K562 (cell line): ENCODE data around the gene POLR1A. TPM values are rescaled to one million over a fixed set of nuclear protein-coding genes. Genes with fewer than 3 reads are reported as not detected.

Source experiments
- CBX3 ChIP-seq, 2 experiments: IDR thresholded peaks; 1 replicate in 1 of 2; 2 replicates in 1 of 2; pipeline ENCODE4 v1.6.1; 2012; ENCODE audit warnings: inconsistent platforms in 2 of 2, low read length in 2 of 2, borderline replicate concordance in 1 of 2, control low read depth in 1 of 2
- EGR1 ChIP-seq: fragments of 450-650 bp; conservative IDR thresholded peaks from 2 replicates; pipeline ENCODE4 v1.6.1; 2017; ENCODE audit warnings: mild to moderate bottlenecking
- ESRRA ChIP-seq: fragments of 450-650 bp; IDR thresholded peaks from 2 replicates; pipeline ENCODE4 v1.6.1; 2014; ENCODE audit warnings: low read depth, mild to moderate bottlenecking, moderate library complexity, borderline replicate concordance
- FOXA3 ChIP-seq, 2 experiments: fragments of 450-650 bp in 1 of 2; sonication (generic) in 1 of 2; formaldehyde crosslinking; IDR thresholded peaks in 1 of 2; conservative IDR thresholded peaks in 1 of 2; 2 replicates each; pipeline versions ENCODE4 v1.4.0 to v1.8.0; 2020 to 2022; ENCODE audit warnings: mild to moderate bottlenecking in 2 of 2, missing genetic modification reagents in 1 of 2
- HDAC1 ChIP-seq, 2 experiments: fragments of 450-650 bp; IDR thresholded peaks; 2 replicates each; pipeline ENCODE4 v1.6.1; 2016 to 2017; ENCODE audit warnings: inconsistent platforms in 1 of 2, mild to moderate bottlenecking in 1 of 2, moderate library complexity in 1 of 2
- HNRNPUL1 ChIP-seq: fragments of 200-400 bp; formaldehyde crosslinking; IDR thresholded peaks from 2 replicates; pipeline ENCODE4 v1.6.1; 2017; ENCODE audit warnings: low read length
- HOXB6 ChIP-seq: fragments of 250-450 bp; sonication (Bioruptor Pico); IDR thresholded peaks from 2 replicates; pipeline ENCODE4 v1.5.1; 2022; ENCODE audit warnings: mild to moderate bottlenecking, borderline replicate concordance
- MAX ChIP-seq: sonication (generic); formaldehyde crosslinking; IDR thresholded peaks from 2 replicates; pipeline ENCODE4 v1.9.0; 2022; ENCODE audit warnings: mild to moderate bottlenecking, missing genetic modification reagents
- NCOA6 ChIP-seq: fragments of 450-650 bp; IDR thresholded peaks from 2 replicates; pipeline ENCODE4 v1.6.1; 2017; ENCODE audit warnings: mild to moderate bottlenecking
- RB1 ChIP-seq: fragments of 450-650 bp; IDR thresholded peaks from 2 replicates; pipeline ENCODE4 v1.6.1; 2017; ENCODE audit warnings: low read depth, mild to moderate bottlenecking
- SMARCA4 ChIP-seq: fragments of 450-650 bp; IDR thresholded peaks from 2 replicates; pipeline ENCODE4 v1.6.1; 2016
- SP1 ChIP-seq: sonication (generic); formaldehyde crosslinking; IDR thresholded peaks from 2 replicates; pipeline ENCODE4 v1.8.1; 2022; ENCODE audit warnings: mild to moderate bottlenecking, missing genetic modification reagents
- SREBF2 ChIP-seq: sonication (generic); formaldehyde crosslinking; IDR thresholded peaks from 2 replicates; pipeline ENCODE4 v1.4.0; 2020; ENCODE audit warnings: mild to moderate bottlenecking, missing genetic modification reagents
- TBP ChIP-seq: optimal IDR thresholded peaks from 2 replicates; pipeline ENCODE3; 2011; ENCODE audit warnings: low read depth, low read length, improper control_type of control experiment
- ZNF274 ChIP-seq: IDR thresholded peaks from 2 replicates; pipeline ENCODE4 v1.6.1; 2011; ENCODE audit warnings: low read depth, mild to moderate bottlenecking, low read length, moderate library complexity, borderline replicate concordance
- polyA plus RNA-seq, 8 experiments: library from polyadenylated mRNA; depleted of rRNA in 4 of 8; stranded (reverse) in 5 of 8; unstranded in 3 of 8; fragments of >200 nt; fragmentation: Nextera tagmentation in 2 of 8; fragmentation: Illumina TruSeq in 1 of 8; extraction: Ambion mirVana in 2 of 8; extraction: Trizol in 1 of 8; gene quantifications; 2 replicates each; pipeline versions ENCODE4 v1.2.1 to v1.2.3, GENCODE V29; 2011 to 2014; ENCODE audit warnings: inconsistent platforms in 1 of 8, missing spikeins in 1 of 8
- total RNA-seq, 7 experiments: library from RNA; depleted of rRNA in 6 of 7; stranded (reverse); fragments of >200 nt in 6 of 7; fragmentation: Illumina TruSeq in 2 of 7; extraction: Trizol in 2 of 7; gene quantifications; 2 replicates each; pipeline versions ENCODE4 v1.2.1 to v1.2.3, GENCODE V29; 2011 to 2021; ENCODE audit warnings: low replicate concordance in 1 of 7
- TF ChIP-seq, protein P1 (sequence below), 2 experiments: fragments of 450-650 bp; conservative IDR thresholded peaks; 2 replicates each; pipeline ENCODE4 v1.6.1; 2017; ENCODE audit warnings: mild to moderate bottlenecking in 2 of 2, moderate library complexity in 2 of 2
- TF ChIP-seq, protein P2 (sequence below): fragments of 450-650 bp; IDR thresholded peaks from 2 replicates; pipeline ENCODE4 v1.7.1; 2018; ENCODE audit warnings: mild to moderate bottlenecking, low read depth; ENCODE audit not compliant: partially characterized antibody
- TF ChIP-seq, protein P3 (sequence below): sonication (generic); formaldehyde crosslinking; IDR thresholded peaks from 2 replicates; pipeline ENCODE4 v1.8.0; 2022; ENCODE audit warnings: mild to moderate bottlenecking, missing genetic modification reagents

POLR1A gene
- total and polyA plus RNA-seq, 9 of the 15 experiments (the other 6 are each of a cell fraction or from before 2014, with no cell fraction given): 3.0 to 72.1 (median 21.8) TPM

DNA sequence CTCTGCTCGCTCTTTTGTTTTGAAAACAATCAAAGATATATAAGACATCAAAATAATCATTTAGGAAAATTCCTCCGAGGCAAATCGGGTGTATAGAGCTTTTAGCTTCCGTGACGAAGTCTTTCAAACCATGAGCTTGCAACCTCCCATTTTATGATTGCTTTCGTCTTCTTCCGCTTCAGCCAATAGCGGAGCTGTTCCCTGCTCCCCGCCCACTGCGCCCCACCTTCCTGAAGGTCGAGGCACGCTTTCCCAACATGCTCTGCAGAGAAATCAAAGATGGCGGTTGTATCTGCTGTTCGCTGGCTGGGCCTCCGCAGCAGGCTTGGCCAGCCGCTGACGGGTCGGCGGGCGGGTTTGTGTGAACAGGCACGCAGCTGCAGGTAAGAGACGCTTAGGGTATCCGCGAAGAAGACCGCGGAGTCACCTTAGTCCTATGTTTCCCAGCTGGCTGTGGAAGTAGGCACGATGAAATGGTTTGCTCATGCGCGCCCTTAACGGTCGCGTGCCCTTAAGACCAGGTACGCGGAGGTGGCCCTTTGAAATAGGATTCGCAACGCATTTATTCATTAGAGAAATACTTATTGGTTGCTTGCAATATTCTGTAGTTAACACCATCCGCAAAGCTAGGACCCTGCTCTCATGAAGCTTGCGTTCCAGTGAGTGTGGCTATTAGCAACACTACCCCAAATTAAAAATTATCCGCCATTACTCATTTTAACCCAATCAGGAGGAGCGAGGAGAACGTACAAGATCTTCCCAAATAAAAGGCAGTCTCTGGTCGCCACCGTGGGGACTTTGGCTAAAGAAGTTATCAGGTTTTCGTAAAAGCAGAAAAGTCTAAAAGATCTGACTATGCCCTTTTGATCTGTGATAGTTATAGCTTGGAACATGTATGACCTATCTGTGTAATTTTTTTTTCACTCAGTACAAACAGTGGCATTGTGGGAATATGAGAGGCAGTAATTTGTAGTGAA lies 571 bp upstream of the POLR1A start, which contains the start of gene PTCD3 (continued):
- TF ChIP-seq NCOA6 (no peak), SREBF2 (CRISPR knock-in tag) (no peak), EGR1 (peak; percentile 65), HOXB6 (CRISPR knock-in tag) (no peak), ESRRA (peak; percentile 91), SP1 (peak; percentile 69; the same call in 1 of the 2 replicates), TBP (peak; percentile 90), CBX3 (IDR thresholded peaks at IDR 0.05; ENCODE audit: borderline replicate concordance in 1 of 2, low read length in 2 of 2) (0 out of 3 replicates have a peak, but pooled peaks of 1 of the 2 experiments have one; percentile 67), MAX (CRISPR knock-in tag) (peak; percentile 84), ZNF274 (no peak), RB1 (0 out of 2 replicates have a peak, but pooled peaks have one; percentile 26), HDAC1 (IDR thresholded peaks at IDR 0.05) (peak in 1 of 2 experiments; percentile 89; a peak in 2 of 4 replicates), FOXA3 (CRISPR knock-in tag; conservative IDR thresholded peaks at IDR 0.05 in 1 of 2, IDR thresholded peaks at IDR 0.05 in 1 of 2) (peak in 1 of 2 experiments; percentile 65; a peak in 1 of 4 replicates), HNRNPUL1 (no peak), SMARCA4 (no peak)
- TF ChIP-seq, protein P1, sequence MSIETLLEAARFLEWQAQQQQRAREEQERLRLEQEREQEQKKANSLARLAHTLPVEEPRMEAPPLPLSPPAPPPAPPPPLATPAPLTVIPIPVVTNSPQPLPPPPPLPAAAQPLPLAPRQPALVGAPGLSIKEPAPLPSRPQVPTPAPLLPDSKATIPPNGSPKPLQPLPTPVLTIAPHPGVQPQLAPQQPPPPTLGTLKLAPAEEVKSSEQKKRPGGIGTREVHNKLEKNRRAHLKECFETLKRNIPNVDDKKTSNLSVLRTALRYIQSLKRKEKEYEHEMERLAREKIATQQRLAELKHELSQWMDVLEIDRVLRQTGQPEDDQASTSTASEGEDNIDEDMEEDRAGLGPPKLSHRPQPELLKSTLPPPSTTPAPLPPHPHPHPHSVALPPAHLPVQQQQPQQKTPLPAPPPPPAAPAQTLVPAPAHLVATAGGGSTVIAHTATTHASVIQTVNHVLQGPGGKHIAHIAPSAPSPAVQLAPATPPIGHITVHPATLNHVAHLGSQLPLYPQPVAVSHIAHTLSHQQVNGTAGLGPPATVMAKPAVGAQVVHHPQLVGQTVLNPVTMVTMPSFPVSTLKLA (conservative IDR thresholded peaks at IDR 0.05): peak; percentile 87 to 95
- TF ChIP-seq, protein P2, sequence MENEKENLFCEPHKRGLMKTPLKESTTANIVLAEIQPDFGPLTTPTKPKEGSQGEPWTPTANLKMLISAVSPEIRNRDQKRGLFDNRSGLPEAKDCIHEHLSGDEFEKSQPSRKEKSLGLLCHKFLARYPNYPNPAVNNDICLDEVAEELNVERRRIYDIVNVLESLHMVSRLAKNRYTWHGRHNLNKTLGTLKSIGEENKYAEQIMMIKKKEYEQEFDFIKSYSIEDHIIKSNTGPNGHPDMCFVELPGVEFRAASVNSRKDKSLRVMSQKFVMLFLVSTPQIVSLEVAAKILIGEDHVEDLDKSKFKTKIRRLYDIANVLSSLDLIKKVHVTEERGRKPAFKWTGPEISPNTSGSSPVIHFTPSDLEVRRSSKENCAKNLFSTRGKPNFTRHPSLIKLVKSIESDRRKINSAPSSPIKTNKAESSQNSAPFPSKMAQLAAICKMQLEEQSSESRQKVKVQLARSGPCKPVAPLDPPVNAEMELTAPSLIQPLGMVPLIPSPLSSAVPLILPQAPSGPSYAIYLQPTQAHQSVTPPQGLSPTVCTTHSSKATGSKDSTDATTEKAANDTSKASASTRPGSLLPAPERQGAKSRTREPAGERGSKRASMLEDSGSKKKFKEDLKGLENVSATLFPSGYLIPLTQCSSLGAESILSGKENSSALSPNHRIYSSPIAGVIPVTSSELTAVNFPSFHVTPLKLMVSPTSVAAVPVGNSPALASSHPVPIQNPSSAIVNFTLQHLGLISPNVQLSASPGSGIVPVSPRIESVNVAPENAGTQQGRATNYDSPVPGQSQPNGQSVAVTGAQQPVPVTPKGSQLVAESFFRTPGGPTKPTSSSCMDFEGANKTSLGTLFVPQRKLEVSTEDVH: peak; percentile 54
- TF ChIP-seq, protein P3, sequence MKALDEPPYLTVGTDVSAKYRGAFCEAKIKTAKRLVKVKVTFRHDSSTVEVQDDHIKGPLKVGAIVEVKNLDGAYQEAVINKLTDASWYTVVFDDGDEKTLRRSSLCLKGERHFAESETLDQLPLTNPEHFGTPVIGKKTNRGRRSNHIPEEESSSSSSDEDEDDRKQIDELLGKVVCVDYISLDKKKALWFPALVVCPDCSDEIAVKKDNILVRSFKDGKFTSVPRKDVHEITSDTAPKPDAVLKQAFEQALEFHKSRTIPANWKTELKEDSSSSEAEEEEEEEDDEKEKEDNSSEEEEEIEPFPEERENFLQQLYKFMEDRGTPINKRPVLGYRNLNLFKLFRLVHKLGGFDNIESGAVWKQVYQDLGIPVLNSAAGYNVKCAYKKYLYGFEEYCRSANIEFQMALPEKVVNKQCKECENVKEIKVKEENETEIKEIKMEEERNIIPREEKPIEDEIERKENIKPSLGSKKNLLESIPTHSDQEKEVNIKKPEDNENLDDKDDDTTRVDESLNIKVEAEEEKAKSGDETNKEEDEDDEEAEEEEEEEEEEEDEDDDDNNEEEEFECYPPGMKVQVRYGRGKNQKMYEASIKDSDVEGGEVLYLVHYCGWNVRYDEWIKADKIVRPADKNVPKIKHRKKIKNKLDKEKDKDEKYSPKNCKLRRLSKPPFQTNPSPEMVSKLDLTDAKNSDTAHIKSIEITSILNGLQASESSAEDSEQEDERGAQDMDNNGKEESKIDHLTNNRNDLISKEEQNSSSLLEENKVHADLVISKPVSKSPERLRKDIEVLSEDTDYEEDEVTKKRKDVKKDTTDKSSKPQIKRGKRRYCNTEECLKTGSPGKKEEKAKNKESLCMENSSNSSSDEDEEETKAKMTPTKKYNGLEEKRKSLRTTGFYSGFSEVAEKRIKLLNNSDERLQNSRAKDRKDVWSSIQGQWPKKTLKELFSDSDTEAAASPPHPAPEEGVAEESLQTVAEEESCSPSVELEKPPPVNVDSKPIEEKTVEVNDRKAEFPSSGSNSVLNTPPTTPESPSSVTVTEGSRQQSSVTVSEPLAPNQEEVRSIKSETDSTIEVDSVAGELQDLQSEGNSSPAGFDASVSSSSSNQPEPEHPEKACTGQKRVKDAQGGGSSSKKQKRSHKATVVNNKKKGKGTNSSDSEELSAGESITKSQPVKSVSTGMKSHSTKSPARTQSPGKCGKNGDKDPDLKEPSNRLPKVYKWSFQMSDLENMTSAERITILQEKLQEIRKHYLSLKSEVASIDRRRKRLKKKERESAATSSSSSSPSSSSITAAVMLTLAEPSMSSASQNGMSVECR (CRISPR knock-in tag): peak; percentile 55; the same call in 1 of the 2 replicates
